Sciatic nerve (tissue), 2 donors: ENCODE data around the gene L1CAM. TPM values are rescaled to one million over a fixed set of nuclear protein-coding genes. Genes with fewer than 3 reads are reported as not detected.

ENCODE experiments used
- ATAC-seq: fragments of 200-7000 bp; cut with Tn5 transposase; one replicate; pipeline ENCODE4 v1.9.1; 2020; ENCODE audit warnings: mild to moderate bottlenecking, moderate library complexity
- DNase-seq: peaks from one replicate; pipeline ENCODE4 v3.0.0-alpha.2; 2020; ENCODE audit warnings: low spot score
- intact Hi-C: fragments of 100-400 bp; cut with DNase I; formaldehyde crosslinking; loops from one replicate; pipeline ENCODE4 v1.14.2; 2022
- total RNA-seq: library from RNA; stranded (reverse); fragmentation: NEBNext Ultra II Directional; extraction: Animal tissue kit (Norgen Biotek cat#: 25700); gene quantifications from one replicate; pipeline ENCODE4 v1.2.1, GENCODE V29; 2021
- donor health status: DM: no; HTN: no; CAD: no.
- donor health status: DM: no; HTN: no; CAD: no.

Gene L1CAM
- total RNA-seq, 1 donor from 2014 or later, result 83.2 TPM

DNA sequence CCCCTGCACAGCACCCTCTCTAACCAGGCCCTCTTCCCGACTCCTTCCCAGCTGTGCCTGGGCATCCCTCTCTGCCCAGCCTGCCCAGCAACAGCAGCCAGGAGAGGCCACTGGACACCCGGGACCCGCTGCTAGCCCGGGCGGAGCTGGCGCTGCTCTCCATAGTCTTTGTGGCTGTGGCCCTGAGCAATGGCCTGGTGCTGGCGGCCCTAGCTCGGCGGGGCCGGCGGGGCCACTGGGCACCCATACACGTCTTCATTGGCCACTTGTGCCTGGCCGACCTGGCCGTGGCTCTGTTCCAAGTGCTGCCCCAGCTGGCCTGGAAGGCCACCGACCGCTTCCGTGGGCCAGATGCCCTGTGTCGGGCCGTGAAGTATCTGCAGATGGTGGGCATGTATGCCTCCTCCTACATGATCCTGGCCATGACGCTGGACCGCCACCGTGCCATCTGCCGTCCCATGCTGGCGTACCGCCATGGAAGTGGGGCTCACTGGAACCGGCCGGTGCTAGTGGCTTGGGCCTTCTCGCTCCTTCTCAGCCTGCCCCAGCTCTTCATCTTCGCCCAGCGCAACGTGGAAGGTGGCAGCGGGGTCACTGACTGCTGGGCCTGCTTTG lies 19.6 kb upstream of the L1CAM start:
- intact Hi-C loops, result no loop called here
- ATAC-seq (no peak), DNase-seq (peak; percentile 60)

DNA sequence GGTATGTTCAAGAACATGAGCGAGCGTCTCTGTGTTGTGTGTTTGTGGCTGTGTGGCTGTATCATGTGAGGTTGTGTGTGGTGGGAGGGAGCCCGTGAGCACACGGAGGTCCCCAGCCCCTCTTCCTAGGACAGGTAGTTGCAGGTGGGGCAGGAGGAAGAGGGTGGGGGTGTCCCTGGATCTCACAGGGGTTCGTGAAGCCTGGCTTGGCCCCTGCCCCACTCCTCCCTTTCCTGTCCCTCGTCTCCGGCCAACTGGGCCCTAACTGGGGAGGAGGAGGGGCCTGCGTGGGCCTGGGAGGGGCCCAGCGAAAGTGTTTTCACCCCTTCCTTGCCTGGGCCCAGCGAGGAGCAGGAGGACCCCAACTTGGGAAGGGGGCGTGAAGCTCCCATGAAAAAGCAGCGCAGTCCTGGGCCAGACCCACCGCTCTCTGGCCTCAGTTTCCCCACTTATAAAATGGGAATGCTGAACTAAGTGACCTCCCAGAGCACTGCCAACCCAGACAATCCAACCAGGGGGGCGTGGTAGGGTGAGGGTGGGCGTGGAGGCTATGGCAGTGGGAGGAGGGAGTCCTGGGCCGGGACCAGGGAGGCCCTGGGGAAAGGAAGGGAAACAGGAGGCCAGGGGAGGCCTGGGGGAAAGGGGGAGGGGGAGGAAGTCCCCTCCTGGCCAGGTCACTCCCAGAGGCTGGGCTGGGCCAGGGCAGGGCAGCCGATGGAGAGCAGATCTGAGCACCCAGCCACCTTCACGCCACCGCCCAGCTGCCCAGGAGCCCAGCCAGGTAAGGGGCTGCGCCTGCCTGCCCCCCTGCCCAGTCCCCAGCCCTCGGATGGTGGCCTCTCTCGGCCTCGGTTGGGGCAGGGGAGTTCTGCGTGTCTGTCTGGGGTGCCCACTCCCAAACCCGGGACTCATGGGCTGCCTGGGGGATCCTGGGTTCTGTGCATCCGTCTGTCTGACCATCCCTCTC lies 18.3 kb upstream of the L1CAM start, which contains the start of gene AVPR2:
AVPR2 (plus strand) TSS at position 683 of the 967 bp plus-strand sequence. CDS start 473 bp downstream, outside the sequence.
- DNase-seq (peak; percentile 57), ATAC-seq (no peak)
- intact Hi-C loops, result no loop called here

DNA sequence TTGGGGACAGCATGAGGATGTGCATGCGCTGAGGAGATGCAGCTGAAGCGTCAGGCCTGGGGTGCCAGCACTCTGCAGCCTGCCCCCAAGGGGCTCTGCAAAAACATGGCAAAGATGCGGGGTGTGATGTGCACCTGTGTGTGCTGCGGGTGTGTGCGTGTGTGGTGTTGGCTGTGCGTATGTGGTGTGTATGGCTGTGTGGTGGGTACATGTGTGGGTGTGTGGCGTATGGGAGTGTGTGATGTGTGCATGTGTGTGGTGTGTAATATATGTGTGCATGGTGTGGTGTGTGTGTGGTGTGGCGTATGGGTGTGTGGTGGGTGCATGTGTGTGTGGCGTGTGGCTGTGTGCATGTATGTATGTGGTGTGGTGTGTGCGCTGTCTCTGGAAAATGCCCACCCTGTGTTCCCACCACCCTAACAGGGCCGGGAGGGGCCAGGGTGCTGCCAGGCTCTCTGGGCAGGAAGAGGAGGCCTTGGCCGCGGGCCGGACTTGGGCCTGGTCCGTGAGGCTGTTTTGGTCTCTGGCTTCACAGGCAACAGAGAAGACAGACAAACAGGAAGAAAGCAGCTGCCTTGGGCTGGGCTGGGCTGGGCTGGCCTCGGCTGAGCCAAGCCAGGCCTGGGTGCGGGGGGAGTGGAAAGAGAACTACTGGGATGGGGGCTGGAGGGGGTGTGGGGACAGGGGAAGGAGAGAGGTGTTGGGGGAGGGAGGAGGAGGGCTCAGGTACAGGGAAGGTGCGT lies 17.4 kb upstream of the L1CAM start:
- intact Hi-C loops, result no loop called here
- ATAC-seq (peak; percentile 38), DNase-seq (peak; percentile 58)

DNA sequence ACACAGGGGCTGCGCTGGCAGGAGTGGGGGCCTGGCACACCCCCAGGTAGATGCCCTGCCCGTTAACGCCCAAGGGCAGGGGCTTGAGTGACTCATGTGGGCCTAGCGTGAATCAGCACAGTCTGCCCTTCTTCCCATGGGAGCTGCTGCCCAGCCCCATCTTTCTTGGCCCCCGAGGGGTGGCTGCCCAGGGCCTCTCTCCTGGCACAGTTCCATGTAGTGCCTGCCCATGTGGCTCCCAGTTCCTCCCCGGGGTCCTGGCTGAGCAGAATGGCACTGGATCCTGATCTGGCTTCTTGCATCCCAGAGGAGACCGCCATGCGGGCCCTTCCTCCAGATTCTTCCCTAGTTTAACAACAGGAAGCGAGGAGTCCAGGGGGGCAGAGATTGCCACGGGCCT lies 16.4 kb upstream of the L1CAM start:
- no peak for ATAC-seq
- peak; percentile 52 for DNase-seq

DNA sequence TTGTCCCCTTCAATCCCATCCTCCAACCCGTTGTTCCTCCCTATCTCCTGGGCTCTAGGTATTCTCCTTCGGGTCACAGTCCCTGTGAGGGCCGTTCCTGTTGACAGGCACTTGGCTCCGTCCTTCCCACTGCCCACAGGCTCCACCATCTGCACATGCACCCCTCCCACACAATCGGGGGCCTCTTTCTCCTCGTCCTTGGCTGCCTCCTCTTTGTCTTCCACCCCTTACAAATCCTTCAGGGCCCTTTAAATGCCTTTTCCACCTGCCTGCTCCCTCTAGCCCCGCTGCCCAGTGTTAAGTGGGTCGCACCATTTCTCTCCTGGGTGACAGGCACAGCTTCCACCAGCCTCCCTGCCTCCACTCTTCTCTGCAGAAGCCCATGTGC lies 15.8 kb upstream of the L1CAM start:
- no peak for ATAC-seq
- intact Hi-C loops, result no loop called here

More for the DNA sequence above, 16.4 kb upstream of the L1CAM start:
- intact Hi-C loops, result no loop called here

DNA sequence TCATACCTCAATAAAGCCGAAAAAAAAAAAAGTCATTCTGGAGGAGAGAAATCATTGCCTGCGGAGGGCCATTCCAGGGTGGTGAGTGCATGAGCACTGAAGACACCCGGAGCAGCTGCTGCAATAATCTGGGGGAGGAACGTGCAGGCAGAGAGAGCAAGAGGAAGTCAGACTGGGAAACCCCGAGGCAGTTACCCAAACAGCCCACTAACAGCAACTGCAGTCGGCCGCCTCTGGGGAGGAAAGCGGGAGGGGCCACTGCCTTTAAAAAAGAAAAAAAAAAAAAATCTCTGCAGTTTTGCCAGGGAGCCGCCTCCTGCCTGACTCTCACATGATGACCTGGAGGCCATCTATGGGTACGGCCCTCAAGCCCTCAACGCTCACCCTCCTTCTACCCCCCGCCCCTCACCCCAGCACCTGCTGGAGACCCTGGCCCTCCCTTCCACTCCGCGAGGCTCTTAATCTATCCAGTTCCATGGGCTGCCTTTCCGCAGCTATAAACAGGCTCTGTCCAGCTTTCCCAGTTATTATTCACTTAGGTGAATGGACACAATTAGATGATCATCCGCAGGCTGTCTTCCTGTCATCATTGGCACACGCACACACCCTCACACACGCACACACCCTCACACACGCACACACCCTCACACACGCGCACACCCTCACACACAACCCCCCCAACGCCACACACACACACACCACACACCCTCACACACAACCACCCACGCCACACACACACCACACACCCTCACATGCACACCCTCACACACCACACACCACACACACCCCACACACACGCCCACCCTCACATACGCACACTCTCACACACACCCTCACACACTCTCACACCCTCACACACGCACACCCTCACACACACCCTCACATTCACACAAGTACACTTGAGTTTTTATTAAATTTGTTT lies 15.1 kb upstream of the L1CAM start:
- peak; percentile 67 for DNase-seq
- peak; percentile 73 for ATAC-seq

More for the DNA sequence above, 15.8 kb upstream of the L1CAM start:
- DNase-seq, result no peak

DNA sequence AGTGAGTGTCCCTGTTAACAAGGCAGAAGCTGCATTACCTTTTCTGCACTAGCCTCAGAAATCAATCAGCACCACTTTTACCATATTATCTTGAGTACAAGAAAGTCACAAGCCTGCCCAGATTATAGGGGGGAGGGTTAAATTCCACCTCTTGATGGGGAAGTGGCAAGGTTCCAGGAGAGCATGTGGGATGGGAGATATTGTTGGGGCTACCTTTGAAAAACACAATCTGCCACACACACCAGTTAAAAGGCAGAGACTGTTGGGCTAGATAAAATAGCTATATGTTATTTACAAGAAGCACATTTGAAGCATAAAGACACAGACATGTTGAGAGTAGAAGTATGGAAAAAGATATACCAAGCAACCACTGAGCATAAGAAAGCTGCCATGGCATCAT lies 11.9 kb upstream of the L1CAM start:
- ATAC-seq (no peak), DNase-seq (no peak)
- intact Hi-C loops, result no loop called here

More for the DNA sequence above, 15.1 kb upstream of the L1CAM start:
- intact Hi-C loops, result no loop called here

DNA sequence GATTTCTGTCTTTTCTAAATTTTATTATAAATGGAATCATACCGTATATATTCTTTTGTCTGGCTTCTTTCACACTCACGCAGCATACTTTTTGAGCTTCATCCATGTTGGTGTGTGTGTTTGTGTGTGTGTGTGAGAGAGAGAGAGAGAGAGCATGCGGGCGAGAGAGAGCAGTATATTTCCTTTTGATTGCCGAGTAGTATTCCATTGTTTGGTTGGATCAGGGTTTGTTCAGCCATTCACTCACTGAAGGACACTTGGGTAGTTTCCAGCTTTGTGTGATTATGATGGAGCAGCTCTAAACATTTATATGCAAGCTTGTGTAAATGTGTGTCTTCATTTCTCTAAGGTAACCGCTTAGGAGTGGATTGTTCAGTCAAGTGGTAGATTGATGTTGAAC lies 3.1 kb upstream of the L1CAM start:
- no peak for ATAC-seq
- intact Hi-C loops, result no loop called here
- no peak for DNase-seq

DNA sequence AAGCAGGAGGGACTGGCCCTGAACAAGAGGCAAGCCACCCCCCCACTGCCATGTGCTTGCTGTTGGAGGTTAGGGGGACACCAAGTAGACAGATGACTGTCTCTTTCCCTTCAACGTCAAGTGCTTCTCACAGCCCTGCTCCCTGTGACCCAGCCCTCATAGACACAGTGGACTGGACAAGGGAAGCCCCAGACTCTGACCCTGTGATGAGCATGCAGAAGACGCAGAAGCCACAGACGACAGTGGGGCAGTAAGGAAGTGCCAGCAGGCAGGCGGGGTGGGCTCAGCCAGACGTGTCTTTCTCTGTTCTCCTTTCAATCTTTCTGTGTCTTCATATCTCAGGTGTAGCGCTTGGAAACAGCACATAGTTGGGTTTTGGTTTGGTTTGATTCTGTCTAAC lies 2.4 kb upstream of the L1CAM start:
- no peak for DNase-seq
- intact Hi-C loops, result no loop called here
- ATAC-seq, result no peak

DNA sequence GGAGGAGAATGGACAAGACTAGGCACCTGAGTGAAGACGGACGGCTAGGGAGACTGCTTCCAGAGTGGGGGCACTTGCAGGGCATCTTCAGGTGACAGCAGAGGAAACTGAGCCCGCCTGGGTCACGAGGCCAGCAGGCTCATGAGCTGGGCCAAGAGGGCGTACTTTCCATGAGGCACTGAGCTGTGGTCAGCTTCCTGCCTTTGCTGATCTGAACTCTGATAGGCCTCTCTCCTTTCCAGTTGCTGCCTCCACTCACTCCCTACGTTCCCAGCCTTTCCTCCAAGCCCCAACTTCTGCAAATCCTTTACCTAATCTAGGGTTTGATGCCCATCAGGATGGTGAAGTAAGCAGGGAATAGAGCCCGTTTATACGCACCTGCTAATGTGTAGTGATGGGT lies 1.4 kb upstream of the L1CAM start:
- DNase-seq (no peak), ATAC-seq (no peak)
- intact Hi-C loops, result no loop called here

DNA sequence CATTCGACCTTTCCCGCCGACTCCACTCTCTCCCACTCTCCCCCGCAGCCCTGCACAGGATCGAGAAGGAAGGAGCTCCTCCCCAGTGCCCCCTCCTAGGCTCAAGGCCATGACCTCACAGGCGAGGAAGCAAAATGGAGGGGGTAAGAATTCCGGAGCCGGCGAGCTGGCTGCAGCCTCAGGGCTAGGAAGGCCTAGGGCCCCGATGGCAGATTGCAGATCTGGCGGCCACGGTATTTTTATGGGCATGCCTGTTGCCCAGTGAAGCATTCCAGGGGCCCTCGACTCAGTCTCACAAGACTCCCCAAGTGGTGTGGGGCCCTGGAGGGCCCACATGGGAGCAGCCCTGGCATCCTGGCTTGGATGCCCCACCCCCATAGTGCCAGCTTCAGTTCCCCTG lies 942 bp upstream of the L1CAM start:
- intact Hi-C loops, result no loop called here

DNA sequence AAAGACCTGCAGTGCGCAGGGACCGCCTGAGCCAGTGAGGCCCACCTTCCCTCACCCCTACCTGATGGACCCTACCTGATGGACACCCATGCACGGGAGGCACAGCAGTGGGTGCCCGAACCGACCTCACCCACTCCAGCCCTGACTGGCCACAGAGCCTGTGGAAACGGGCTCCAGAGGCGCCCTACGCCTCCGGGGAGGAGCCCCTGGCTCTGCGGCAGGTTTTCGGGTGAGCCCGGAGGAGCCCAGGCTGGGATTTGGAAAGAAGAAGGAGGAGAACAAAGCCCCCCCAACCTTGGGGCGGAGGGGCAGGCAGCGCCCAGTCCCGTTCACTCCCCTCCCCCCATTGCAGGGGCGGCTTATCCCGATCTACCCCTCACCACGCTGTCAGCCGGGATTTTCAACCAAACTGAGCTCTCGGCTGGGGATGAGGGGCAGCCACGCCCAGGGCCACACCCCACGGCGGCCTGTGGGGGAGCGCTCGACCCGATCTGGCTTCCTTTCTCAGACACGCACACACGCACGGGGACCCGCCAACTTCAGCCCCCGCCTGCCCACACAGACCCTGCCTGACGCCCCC lies 675 bp downstream of the L1CAM start:
- DNase-seq, result no peak
- ATAC-seq, result no peak
- intact Hi-C loops, result no loop called here

More for the DNA sequence above, 942 bp upstream of the L1CAM start:
- DNase-seq (no peak), ATAC-seq (no peak)

DNA sequence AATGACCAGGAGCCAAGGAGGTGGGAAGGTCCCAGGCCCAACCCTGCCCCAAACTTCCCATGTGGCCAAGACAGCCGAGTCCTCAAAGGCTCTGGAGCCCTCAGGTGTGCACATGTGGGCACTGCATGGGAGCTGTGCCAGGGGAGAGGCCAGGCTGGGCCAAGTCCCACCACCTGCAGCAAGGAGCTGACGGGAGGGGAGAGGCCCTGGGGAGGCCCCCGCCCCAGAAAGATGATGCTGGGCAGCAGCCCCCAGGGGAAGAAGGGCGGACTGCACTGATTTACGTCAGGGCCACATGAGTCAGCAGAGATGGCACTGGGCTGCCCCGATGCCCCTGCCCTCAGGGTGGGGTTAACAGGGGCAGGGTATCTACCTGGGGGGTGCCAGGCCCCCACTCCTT lies 1.4 kb downstream of the L1CAM start:
- intact Hi-C loops, result no loop called here
- DNase-seq (no peak), ATAC-seq (no peak)

DNA sequence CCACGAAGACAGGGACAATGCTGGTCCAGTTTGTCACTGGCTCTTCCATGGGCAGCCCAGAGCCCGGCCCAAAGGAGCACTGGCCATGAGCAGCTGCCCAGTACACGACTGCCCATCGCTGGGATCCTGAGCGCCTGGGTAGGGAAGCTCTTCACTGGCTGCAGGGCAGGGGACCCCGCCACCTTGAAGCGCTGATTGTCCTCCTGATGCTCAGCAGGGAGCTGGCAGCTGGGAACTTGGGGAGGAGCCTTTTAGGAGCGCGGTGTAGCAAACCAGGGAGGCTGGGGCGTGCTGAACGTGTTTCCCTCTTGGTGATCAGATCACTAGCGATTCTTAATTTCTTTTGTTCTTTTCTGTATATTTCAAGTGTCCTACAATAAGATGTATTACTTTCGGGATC lies 1.8 kb downstream of the L1CAM start:
- intact Hi-C loops, result no loop called here
- DNase-seq (no peak), ATAC-seq (no peak)

DNA sequence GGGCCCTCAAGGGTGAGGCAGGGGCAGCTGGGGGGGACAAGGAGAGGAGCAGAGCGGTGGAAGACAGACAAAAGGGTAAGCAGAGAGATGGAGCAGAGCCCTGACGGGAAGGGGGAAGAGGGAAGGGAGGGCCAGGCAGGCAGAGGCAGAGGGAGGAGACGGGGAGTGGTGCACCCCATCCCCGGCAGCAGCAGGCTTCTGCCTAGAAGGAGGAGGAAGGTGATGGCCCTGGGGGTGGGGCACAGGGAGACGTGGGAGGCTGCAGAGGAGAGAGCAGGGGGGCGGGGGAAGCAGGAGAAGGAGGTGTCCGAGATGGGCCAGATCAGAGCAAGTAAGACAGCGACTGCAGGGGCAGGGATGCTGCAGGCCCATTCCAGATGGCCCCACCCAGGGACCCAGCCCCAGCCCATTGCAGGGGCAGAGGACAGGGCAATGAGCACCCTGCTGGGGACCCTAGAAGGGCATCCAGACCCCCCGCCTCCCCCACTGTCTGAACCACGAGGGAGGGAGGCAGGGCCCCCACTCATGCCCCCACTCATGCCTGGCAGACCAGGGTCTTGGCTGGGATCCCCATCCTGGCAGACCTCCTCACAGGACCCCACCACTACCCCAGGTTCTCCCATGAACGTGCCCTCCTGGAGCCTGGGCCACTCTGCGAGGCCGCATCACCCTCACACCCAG lies 2.7 kb downstream of the L1CAM start:
- intact Hi-C loops, result no loop called here
- ATAC-seq, result no peak
- DNase-seq, result peak; percentile 42

DNA sequence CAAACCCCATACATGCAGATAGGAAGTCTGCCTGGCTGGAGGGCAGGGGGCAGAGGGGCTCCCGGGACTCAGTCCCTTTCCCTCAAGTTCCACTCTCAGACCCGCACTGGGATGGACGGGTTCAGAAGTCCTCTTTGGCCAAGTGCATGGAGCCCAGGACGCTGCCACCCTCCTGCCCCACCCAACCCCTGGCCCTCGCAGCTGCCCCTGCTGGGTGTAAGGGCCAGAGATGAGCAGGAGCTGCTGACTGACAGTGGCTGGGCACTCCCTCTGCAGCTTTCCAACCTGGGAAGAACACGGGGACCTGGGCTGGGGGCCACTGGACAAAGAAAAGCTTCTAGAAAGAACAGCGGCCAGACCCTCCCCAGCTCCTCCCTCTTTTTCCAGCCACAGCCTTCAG lies 3.4 kb downstream of the L1CAM start:
- DNase-seq (peak; percentile 45), ATAC-seq (no peak)

DNA sequence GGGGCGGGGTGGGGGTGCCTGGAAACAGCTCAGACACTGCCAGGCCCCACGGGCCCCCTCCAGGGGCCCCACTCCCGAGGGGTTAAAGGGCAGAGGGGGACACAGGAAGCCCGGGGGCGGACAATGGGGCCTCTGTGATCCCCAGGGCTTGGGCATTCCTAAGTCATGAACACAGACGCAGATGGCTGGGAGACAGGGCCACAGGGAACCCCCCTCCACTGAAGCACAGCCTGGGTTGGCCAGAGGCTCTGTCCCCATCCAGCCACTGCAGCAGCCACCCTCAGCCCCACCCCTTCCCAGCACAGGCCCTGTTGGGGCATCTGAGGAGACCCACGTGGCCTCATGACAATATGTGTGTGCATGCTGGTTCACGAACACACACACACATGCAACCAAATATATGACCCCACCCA lies 3.9 kb downstream of the L1CAM start:
- intact Hi-C loops, result no loop called here
- DNase-seq (peak; percentile 67), ATAC-seq (peak; percentile 58)

More for the DNA sequence above, 3.4 kb downstream of the L1CAM start:
- intact Hi-C loops, result no loop called here

DNA sequence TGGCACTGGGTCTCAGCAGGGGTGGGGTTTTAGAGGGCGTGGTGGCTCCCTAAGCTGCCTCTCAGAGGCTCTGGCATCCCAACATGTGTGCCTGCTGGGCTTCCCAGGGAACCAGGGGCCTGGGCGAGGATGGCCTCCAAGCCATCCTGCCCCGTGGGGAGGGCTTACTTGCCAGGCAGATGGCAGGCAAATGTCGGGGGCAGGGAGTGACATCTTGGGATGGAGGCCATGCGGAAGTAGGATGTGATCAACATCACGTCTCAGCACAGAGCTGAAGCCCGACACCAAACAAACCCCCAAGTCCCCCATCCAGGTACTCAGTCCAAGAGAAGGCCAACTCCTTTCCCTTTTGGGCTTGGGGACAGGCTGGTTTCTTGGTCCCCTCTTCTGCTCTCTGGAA lies 4.7 kb downstream of the L1CAM start:
- DNase-seq (no peak), ATAC-seq (no peak)
- intact Hi-C loops, result no loop called here
